ENCODE results near the gene PROCA1. TPM values are rescaled to one million over a fixed set of nuclear protein-coding genes. Genes with fewer than 3 reads are reported as not detected.

Gene PROCA1
- total and polyA plus RNA-seq, 2 of the 8 experiments (the other 6 are each of a cell fraction or from before 2014, with no cell fraction given), result 21.2 to 26.3 TPM

DNA sequence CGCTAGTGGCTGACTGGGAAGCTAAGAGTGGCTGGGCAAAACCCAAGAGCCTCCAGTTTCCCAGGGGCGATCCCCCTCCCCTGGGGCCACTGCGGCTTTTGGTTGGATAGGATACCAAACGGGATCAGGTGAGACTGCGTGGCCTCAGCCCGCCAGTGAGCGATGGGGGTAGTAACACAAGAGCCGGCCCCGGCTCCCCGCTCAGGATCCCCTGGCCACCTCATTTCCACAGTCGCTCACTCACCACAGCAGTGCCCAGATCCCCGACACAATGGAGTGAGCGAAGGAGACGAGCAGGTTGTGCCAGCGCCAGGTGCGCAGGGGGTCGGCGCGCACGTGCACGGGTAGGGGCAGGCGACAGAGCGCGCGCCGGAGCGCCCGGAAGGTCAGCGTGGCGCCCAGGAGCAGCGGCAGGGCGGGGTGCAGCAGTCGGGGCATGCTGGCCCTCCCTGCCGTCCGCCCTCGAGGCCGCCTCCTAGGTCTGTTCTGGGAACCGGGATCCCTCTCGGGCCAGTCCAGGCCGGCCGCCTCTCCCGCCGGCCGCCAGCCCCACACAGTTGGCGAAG, 14.1 kb upstream of the PROCA1 start:
- no peaks in the 10 kb centered on the region; the same call in 1 of the 2 replicates for H3K79me1 ChIP-seq (ENCODE audit: low read depth, low read length)
- H3K23ac ChIP-seq (ENCODE audit: insufficient read length), result no peak overlapping the region
- peak overlapping the region; percentile 79 to 93 (median 90) for H3K9ac ChIP-seq (replicated peaks in 1 of 4; ENCODE audit: extremely low read depth in 1 of 4, low read depth in 3 of 4, low read length in 3 of 4)
- peak in 1 of 2 experiments; percentile 88 for DNase-seq (ENCODE audit: low read depth in 1 of 2, low spot score in 2 of 2)
- H3K4me2 ChIP-seq (ENCODE audit: insufficient read depth in 1 of 2, low read depth in 2 of 2, low read length in 2 of 2), result peak overlapping the region; percentile 85 to 95
- 3% methylated on average over 31 of the region's 45 CpGs; no CpG with 5 or more reads in 1 of the 2 experiments for WGBS, 2 experiments (ENCODE audit: extremely low coverage in 1 of 2, insufficient coverage in 1 of 2, insufficient read length in 1 of 2, insufficient replicate concordance in 2 of 2, low coverage in 1 of 2, low lambda C conversion rate in 2 of 2, missing lambda C conversion rate in 1 of 2)
- peak overlapping the region; percentile 84 for H4K8ac ChIP-seq (ENCODE audit: extremely low read depth, insufficient read depth, low read length)
- H4K20me1 ChIP-seq (replicated peaks in 1 of 2; ENCODE audit: control insufficient read depth in 1 of 2, insufficient read depth in 2 of 2, low read length in 2 of 2), result peaks cover 6 to 16% of the 10 kb centered on the region in 2 experiments
- peak overlapping the region; percentile 92 for H3K56ac ChIP-seq (replicated peaks; ENCODE audit: insufficient read length, low read depth, low read length)
- H2BK5ac ChIP-seq (ENCODE audit: low read depth, low read length), result peak overlapping the region; percentile 93
- 0 out of 2 replicates have a peak overlapping the region, but pooled peaks have one; percentile 12 for H2BK12ac ChIP-seq (ENCODE audit: low read depth, low read length)
- peak overlapping the region; percentile 57 to 81 (median 72) for H3K4me3 ChIP-seq (ENCODE audit: extremely low read depth in 1 of 4, insufficient read depth in 2 of 4, low read depth in 3 of 4, low read length in 4 of 4)
- H3K4me1 ChIP-seq (replicated peaks in 1 of 4; ENCODE audit: control insufficient read depth in 3 of 4, insufficient read depth in 4 of 4, low read length in 3 of 4), result peaks cover 0 to 15% (median 6%) of the 10 kb centered on the region in 4 experiments; a peak in 6 of 7 replicates
- peak overlapping the region; percentile 89 for H3K27ac ChIP-seq (ENCODE audit: low read depth, low read length)
- peak overlapping the region; percentile 84 for H2BK120ac ChIP-seq (replicated peaks; ENCODE audit: low read depth, low read length)
- H3K27me3 ChIP-seq (replicated peaks in 1 of 4; ENCODE audit: control insufficient read depth in 3 of 4, extremely low read depth in 1 of 4, insufficient read depth in 3 of 4, low read length in 3 of 4), result no peaks in the 10 kb centered on the region
- H2AK5ac ChIP-seq (ENCODE audit: low read depth, low read length), result peak overlapping the region; percentile 67; the same call in 1 of the 2 replicates
- peak overlapping the region; percentile 72; the same call in 1 of the 2 replicates for H2BK15ac ChIP-seq (ENCODE audit: low read length)
- H2AFZ ChIP-seq (ENCODE audit: low read length), result no peak overlapping the region
- H3K9me3 ChIP-seq (ENCODE audit: insufficient read depth in 2 of 2, low read depth in 1 of 2, low read length in 1 of 2), result no peaks in the 10 kb centered on the region
- H4K91ac ChIP-seq (replicated peaks; ENCODE audit: insufficient read length, low read length), result peak overlapping the region; percentile 99
- H3K4ac ChIP-seq (replicated peaks; ENCODE audit: insufficient read length, low read depth, low read length), result peak overlapping the region; percentile 97
- ChIA-PET CTCF (ENCODE audit: partially characterized antibody) (interaction anchor here (0.9 to 16.9 kb wide), 25 partner anchors 9 to 228 kb away, joined by 3 to 316 read pairs (median 9); partner anchors contain the start of genes DHRS13, FLOT2 and TRAF4), POLR2A (ENCODE audit: partially characterized antibody) (interaction anchor here (0.7 to 17.6 kb wide), 38 partner anchors 9 to 344 kb away, joined by 3 to 813 read pairs (median 4); partner anchors contain the start of genes ALDOC, BLTP2, DHRS13 and FAM222B)
- no peak for FAIRE-seq
- H3K23me2 ChIP-seq (ENCODE audit: low read depth, low read length), result peaks cover 17% of the 10 kb centered on the region; the same call in 1 of the 2 replicates
- H3K18ac ChIP-seq (ENCODE audit: extremely low read depth, low read length), result peak overlapping the region; percentile 98
- H3K14ac ChIP-seq (ENCODE audit: insufficient read length), result peak overlapping the region; percentile 68
- peak overlapping the region; percentile 93 for H4K5ac ChIP-seq (ENCODE audit: insufficient read length, low read depth, low read length)
- H2BK20ac ChIP-seq (ENCODE audit: low read length), result no peak overlapping the region
- peaks cover 0 to 31% of the 10 kb centered on the region in 2 experiments; a peak in 2 of 4 replicates for H3K79me2 ChIP-seq (ENCODE audit: control insufficient read depth in 1 of 2, insufficient read depth in 2 of 2, low read length in 2 of 2)
- peaks cover 19 to 44% (median 36%) of the 10 kb centered on the region in 4 experiments for H3K36me3 ChIP-seq (ENCODE audit: control insufficient read depth in 2 of 4, insufficient read depth in 4 of 4, low read length in 3 of 4)
- TF ChIP-seq SRF (IDR thresholded peaks at IDR 0.05; ENCODE audit: low read depth, low read length) (no peak), CHD1 (IDR thresholded peaks at IDR 0.05; ENCODE audit: low read depth, low read length) (no peak), CTBP2 (IDR thresholded peaks at IDR 0.05; ENCODE audit: borderline replicate concordance, insufficient read depth, insufficient read length, low read length) (no peak), JUN (IDR thresholded peaks at IDR 0.05; ENCODE audit: low read depth, low read length) (no peak), ASH2L (IDR thresholded peaks at IDR 0.05; ENCODE audit: low read length) (peak; percentile 11), HDAC2 (IDR thresholded peaks at IDR 0.05; ENCODE audit: borderline replicate concordance in 1 of 2, low read depth in 2 of 2, low read length in 2 of 2) (no peak), SIRT6 (IDR thresholded peaks at IDR 0.05; ENCODE audit: low read length) (no peak), TCF12 (IDR thresholded peaks at IDR 0.05; ENCODE audit: low read depth, low read length) (no peak)
- TF ChIP-seq, protein P1, sequence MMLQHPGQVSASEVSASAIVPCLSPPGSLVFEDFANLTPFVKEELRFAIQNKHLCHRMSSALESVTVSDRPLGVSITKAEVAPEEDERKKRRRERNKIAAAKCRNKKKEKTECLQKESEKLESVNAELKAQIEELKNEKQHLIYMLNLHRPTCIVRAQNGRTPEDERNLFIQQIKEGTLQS (IDR thresholded peaks at IDR 0.05; ENCODE audit: insufficient read depth, low read depth, low read length), result no peak
- TF ChIP-seq, protein P2, sequence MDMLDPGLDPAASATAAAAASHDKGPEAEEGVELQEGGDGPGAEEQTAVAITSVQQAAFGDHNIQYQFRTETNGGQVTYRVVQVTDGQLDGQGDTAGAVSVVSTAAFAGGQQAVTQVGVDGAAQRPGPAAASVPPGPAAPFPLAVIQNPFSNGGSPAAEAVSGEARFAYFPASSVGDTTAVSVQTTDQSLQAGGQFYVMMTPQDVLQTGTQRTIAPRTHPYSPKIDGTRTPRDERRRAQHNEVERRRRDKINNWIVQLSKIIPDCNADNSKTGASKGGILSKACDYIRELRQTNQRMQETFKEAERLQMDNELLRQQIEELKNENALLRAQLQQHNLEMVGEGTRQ (IDR thresholded peaks at IDR 0.05; ENCODE audit: low read length), result no peak
